H1 (cell line): ENCODE data around the gene KLHL36. TPM values are rescaled to one million over a fixed set of nuclear protein-coding genes. Genes with fewer than 3 reads are reported as not detected.

Experiments
- CTCF ChIA-PET: fragments of 300-600 bp; sonication (Branson Sonifier 250); formaldehyde crosslinking; loops from one replicate; lab custom pipeline; 2021; ENCODE audit not compliant: partially characterized antibody; lab: Charles Lee
- POLR2A ChIA-PET: fragments of 300-600 bp; sonication (Branson Sonifier 250); formaldehyde crosslinking; loops from one replicate; lab custom pipeline; 2021; ENCODE audit warnings: inconsistent platforms; ENCODE audit not compliant: partially characterized antibody; lab: Charles Lee
- DNase-seq, 2 experiments: peaks; one replicate each; pipeline versions ENCODE4 v3.0.0 to v3.0.0-alpha.2; 2010 to 2022; ENCODE audit warnings: low spot score in 2 of 2, low read depth in 1 of 2, mixed read lengths in 1 of 2
- FAIRE-seq: peaks from 2 replicates; lab custom pipeline; 2011; peaks lifted over from hg19 to GRCh38; lab: Jason Lieb, UNC
- H2AFZ ChIP-seq: 2 replicates; pipeline ENCODE4 v1.8.1; 2012; ENCODE audit warnings: low read length, inconsistent platforms
- H2AK5ac ChIP-seq: 2 replicates; pipeline ENCODE4 v1.6.1; 2013; ENCODE audit warnings: low read depth, low read length
- H2BK120ac ChIP-seq: replicated peaks from 2 replicates; pipeline ENCODE3; 2013; ENCODE audit warnings: low read depth, low read length, inconsistent platforms
- H2BK12ac ChIP-seq: 2 replicates; pipeline ENCODE4 v1.6.1; 2013; ENCODE audit warnings: low read depth, low read length
- H2BK15ac ChIP-seq: 2 replicates; pipeline ENCODE4 v1.6.1; 2013; ENCODE audit warnings: low read length
- H2BK20ac ChIP-seq: 2 replicates; pipeline ENCODE4 v1.6.1; 2013; ENCODE audit warnings: low read length
- H2BK5ac ChIP-seq: 2 replicates; pipeline ENCODE4 v1.6.1; 2013; ENCODE audit warnings: low read depth, low read length
- H3K14ac ChIP-seq: 2 replicates; pipeline ENCODE4 v1.6.1; 2013; ENCODE audit warnings: inconsistent platforms; ENCODE audit not compliant: insufficient read length
- H3K18ac ChIP-seq: 2 replicates; pipeline ENCODE4 v1.6.1; 2013; ENCODE audit warnings: low read length; ENCODE audit errors: extremely low read depth
- H3K23ac ChIP-seq: 2 replicates; pipeline ENCODE4 v1.6.1; 2013; ENCODE audit warnings: inconsistent platforms; ENCODE audit not compliant: insufficient read length
- H3K23me2 ChIP-seq: 2 replicates; pipeline ENCODE4 v1.6.1; 2013; ENCODE audit warnings: low read depth, low read length
- H3K27ac ChIP-seq: 2 replicates; pipeline ENCODE4 v1.6.1; 2011; ENCODE audit warnings: low read depth, low read length, inconsistent platforms
- H3K27me3 ChIP-seq, 4 experiments: replicated peaks in 1 of 4; 1 replicate in 1 of 4; 2 replicates in 3 of 4; pipeline versions ENCODE4 v1.6.1 to v1.8.1; 2011 to 2013; ENCODE audit warnings: low read length in 3 of 4, mild to moderate bottlenecking in 3 of 4, inconsistent platforms in 2 of 4, mixed read lengths in 2 of 4, moderate library complexity in 1 of 4; ENCODE audit not compliant: control insufficient read depth in 3 of 4, insufficient read depth in 3 of 4; ENCODE audit errors: extremely low read depth in 1 of 4
- H3K36me3 ChIP-seq, 4 experiments: 2 replicates each; pipeline versions ENCODE4 v1.6.1 to v1.8.1; 2011 to 2013; ENCODE audit warnings: mild to moderate bottlenecking in 4 of 4, low read length in 3 of 4, moderate library complexity in 2 of 4, control low read depth in 1 of 4, inconsistent platforms in 1 of 4; ENCODE audit not compliant: insufficient read depth in 4 of 4, control insufficient read depth in 2 of 4
- H3K4ac ChIP-seq: replicated peaks from 2 replicates; pipeline ENCODE3; 2013; ENCODE audit warnings: low read length, low read depth, mixed read lengths, inconsistent platforms; ENCODE audit not compliant: insufficient read length
- H3K4me1 ChIP-seq, 4 experiments: replicated peaks in 1 of 4; 1 replicate in 1 of 4; 2 replicates in 3 of 4; pipeline versions ENCODE4 v1.6.1 to v1.8.1; 2011 to 2013; ENCODE audit warnings: low read length in 3 of 4, inconsistent platforms in 2 of 4, mixed read lengths in 1 of 4; ENCODE audit not compliant: insufficient read depth in 4 of 4, control insufficient read depth in 3 of 4
- H3K4me2 ChIP-seq, 2 experiments: 2 replicates each; pipeline versions ENCODE4 v1.6.1 to v1.8.1; 2011 to 2013; ENCODE audit warnings: low read depth in 2 of 2, low read length in 2 of 2, control low read depth in 1 of 2, inconsistent platforms in 1 of 2, mild to moderate bottlenecking in 1 of 2; ENCODE audit not compliant: insufficient read depth in 1 of 2
- H3K4me3 ChIP-seq, 4 experiments: fragments of 200-600, 300-600 bp in 1 of 4; sonication (generic), shearing (Covaris generic), sonication (Bioruptor Twin) in 1 of 4; 2 replicates each; pipeline versions ENCODE4 v1.5.1 to v1.8.1; 2011 to 2016; ENCODE audit warnings: low read length in 4 of 4, low read depth in 3 of 4, control low read depth in 2 of 4, inconsistent platforms in 2 of 4, mild to moderate bottlenecking in 2 of 4, mixed read lengths in 1 of 4, moderate library complexity in 1 of 4; ENCODE audit not compliant: insufficient read depth in 2 of 4; ENCODE audit errors: extremely low read depth in 1 of 4
- H3K56ac ChIP-seq: replicated peaks from 2 replicates; pipeline ENCODE3; 2013; ENCODE audit warnings: low read depth, mild to moderate bottlenecking, mixed read lengths, low read length, inconsistent platforms; ENCODE audit not compliant: insufficient read length
- H3K79me1 ChIP-seq: 2 replicates; pipeline ENCODE4 v1.6.1; 2013; ENCODE audit warnings: low read depth, low read length, control low read depth
- H3K79me2 ChIP-seq, 2 experiments: 2 replicates each; pipeline versions ENCODE4 v1.6.1 to v1.8.1; 2012 to 2013; ENCODE audit warnings: low read length in 2 of 2, mild to moderate bottlenecking in 2 of 2, inconsistent platforms in 1 of 2; ENCODE audit not compliant: insufficient read depth in 2 of 2, control insufficient read depth in 1 of 2
- H3K9ac ChIP-seq, 4 experiments: replicated peaks in 1 of 4; 1 replicate in 1 of 4; 2 replicates in 3 of 4; pipeline versions ENCODE4 v1.6.1 to v1.8.1; 2011 to 2013; ENCODE audit warnings: low read depth in 3 of 4, low read length in 3 of 4, control low read depth in 2 of 4, mild to moderate bottlenecking in 2 of 4, moderate library complexity in 2 of 4, inconsistent platforms in 1 of 4; ENCODE audit errors: extremely low read depth in 1 of 4
- H3K9me3 ChIP-seq, 2 experiments: 2 replicates each; pipeline versions ENCODE4 v1.6.1 to v1.8.1; 2012 to 2013; ENCODE audit warnings: mild to moderate bottlenecking in 2 of 2, moderate library complexity in 2 of 2, control low read depth in 1 of 2, inconsistent platforms in 1 of 2, low read depth in 1 of 2, low read length in 1 of 2, mixed read lengths in 1 of 2; ENCODE audit not compliant: insufficient read depth in 2 of 2
- H4K20me1 ChIP-seq, 2 experiments: replicated peaks in 1 of 2; 2 replicates each; pipeline versions ENCODE3 to v1.8.1; 2011 to 2013; ENCODE audit warnings: inconsistent platforms in 2 of 2, low read length in 2 of 2, mild to moderate bottlenecking in 1 of 2; ENCODE audit not compliant: insufficient read depth in 2 of 2, control insufficient read depth in 1 of 2
- H4K5ac ChIP-seq: 2 replicates; pipeline ENCODE4 v1.6.1; 2013; ENCODE audit warnings: low read length, low read depth, mixed read lengths, inconsistent platforms; ENCODE audit not compliant: insufficient read length
- H4K8ac ChIP-seq: 2 replicates; pipeline ENCODE4 v1.8.0; 2013; ENCODE audit warnings: mild to moderate bottlenecking, moderate library complexity, low read length, inconsistent platforms; ENCODE audit not compliant: insufficient read depth; ENCODE audit errors: extremely low read depth
- H4K91ac ChIP-seq: replicated peaks from 2 replicates; pipeline ENCODE3; 2013; ENCODE audit warnings: low read length, mixed read lengths, inconsistent platforms; ENCODE audit not compliant: insufficient read length
- ATF2 ChIP-seq: IDR thresholded peaks from 2 replicates; pipeline ENCODE4 v1.6.1; 2012; ENCODE audit warnings: low read length, inconsistent platforms
- KDM1A ChIP-seq: fragments of 200-600, 300-600 bp; sonication (generic); IDR thresholded peaks from 2 replicates; pipeline ENCODE4 v1.7.1; 2016; ENCODE audit warnings: mild to moderate bottlenecking, low read length, borderline replicate concordance
- TAF7 ChIP-seq: optimal IDR thresholded peaks from 2 replicates; pipeline ENCODE3; 2011; ENCODE audit warnings: low read depth, mild to moderate bottlenecking, inconsistent platforms, low read length, moderate library complexity, borderline replicate concordance
- WGBS, 2 experiments: shearing (Covaris generic) in 1 of 2; methylation state at CpG; one replicate each; pipeline versions ENCODE4 v1.1.6 to v1.1.7; 2013 to 2015; ENCODE audit warnings: low lambda C conversion rate in 2 of 2, mixed read lengths in 2 of 2, inconsistent platforms in 1 of 2, low coverage in 1 of 2, missing lambda C conversion rate in 1 of 2; ENCODE audit not compliant: insufficient replicate concordance in 2 of 2, insufficient coverage in 1 of 2, insufficient read length in 1 of 2; ENCODE audit errors: extremely low coverage in 1 of 2, missing lambda C conversion rate in 1 of 2; 5-methylcytosine and 5-hydroxymethylcytosine counted together
- polyA plus RNA-seq, 7 experiments: library from polyadenylated mRNA; depleted of rRNA in 3 of 7; stranded (reverse) in 5 of 7; unstranded in 2 of 7; fragments of >200 nt in 5 of 7; fragments of 200-250 nt in 2 of 7; gene quantifications; 1 replicate in 5 of 7; 2 replicates in 1 of 7; 4 replicates in 1 of 7; pipeline versions ENCODE4 v1.2.1 to v1.2.3, GENCODE V29; 2011 to 2013; ENCODE audit warnings: missing spikeins in 2 of 7, mixed read lengths in 2 of 7
- total RNA-seq: library from RNA; stranded (reverse); fragmentation: NEBNext Ultra II Directional; extraction: Animal tissue kit (Norgen Biotek cat#: 25700); gene quantifications from 2 replicates; pipeline ENCODE4 v1.2.1, GENCODE V29; 2021

KLHL36 gene
- total and polyA plus RNA-seq, 2 of the 8 experiments (the other 6 are each of a cell fraction or from before 2014, with no cell fraction given): 22.9 to 33.6 TPM

DNA sequence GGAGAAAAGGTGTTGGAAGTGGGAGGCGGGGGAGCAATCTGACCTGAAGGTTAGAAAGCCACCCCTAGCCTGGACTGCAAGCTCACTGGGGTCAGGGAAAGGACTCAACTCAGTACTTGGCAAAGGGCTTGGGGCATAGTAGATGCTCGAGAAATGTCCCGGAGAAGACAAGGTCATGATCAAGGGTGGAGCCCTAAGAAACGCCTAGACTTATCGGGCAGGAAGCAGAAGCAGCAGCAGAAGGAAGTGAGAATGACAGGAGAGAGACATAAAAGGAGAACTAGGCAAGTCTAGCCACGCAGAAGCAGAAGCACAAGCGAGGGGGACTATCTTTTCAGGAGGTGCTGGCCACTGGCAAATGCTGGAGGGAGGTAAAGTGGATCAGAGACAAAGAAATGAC lies 40.6 kb upstream of the KLHL36 start:
- peak overlapping the region; percentile 21; the same call in 1 of the 2 replicates for H2BK5ac ChIP-seq
- H3K27me3 ChIP-seq: no peaks in the 10 kb centered on the region
- no peak overlapping the region for H3K27ac ChIP-seq
- H3K23ac ChIP-seq: no peak overlapping the region
- peaks cover 10% of the 10 kb centered on the region for H3K79me1 ChIP-seq
- ChIA-PET POLR2A (interaction anchor here (0.7 to 2.6 kb wide), 3 partner anchors 9 to 80 kb away, joined by 3 to 10 read pairs (median 5); partner anchors contain the start of gene COTL1), CTCF (interaction anchor here (0.8 to 2.3 kb wide), 5 partner anchors 9 to 102 kb away, joined by 3 to 7 read pairs (median 5); no protein-coding TSS in a partner anchor)
- FAIRE-seq: no peak
- no peak overlapping the region for H3K9ac ChIP-seq
- H3K4me1 ChIP-seq: peaks cover 0 to 19% (median 16%) of the 10 kb centered on the region in 4 experiments; a peak in 6 of 7 replicates
- no peak overlapping the region for H2AFZ ChIP-seq
- H3K56ac ChIP-seq: no peak overlapping the region
- peaks cover 0 to 79% of the 10 kb centered on the region in 2 experiments; a peak in 3 of 4 replicates for H3K79me2 ChIP-seq
- WGBS, 2 experiments: 93% methylated on average over 7 of the region's 7 CpGs; no CpG with 5 or more reads in 1 of the 2 experiments
- peaks cover 0 to 3% (median 0%) of the 10 kb centered on the region in 4 experiments; a peak in 1 of 8 replicates for H3K36me3 ChIP-seq
- no peak overlapping the region for H2BK12ac ChIP-seq
- no peak overlapping the region for H2AK5ac ChIP-seq
- no peak overlapping the region for H4K8ac ChIP-seq
- no peak overlapping the region for H4K5ac ChIP-seq
- H4K91ac ChIP-seq: no peak overlapping the region
- H4K20me1 ChIP-seq: peaks cover 8 to 17% of the 10 kb centered on the region in 2 experiments
- no peak overlapping the region for H3K4ac ChIP-seq
- no peak overlapping the region for H2BK20ac ChIP-seq
- no peak overlapping the region for H3K18ac ChIP-seq
- DNase-seq: no peak
- H3K9me3 ChIP-seq: peaks cover 3 to 7% of the 10 kb centered on the region in 2 experiments; a peak in 2 of 4 replicates
- no peak overlapping the region; the same call in 1 of the 2 replicates for H2BK15ac ChIP-seq
- H2BK120ac ChIP-seq: no peak overlapping the region
- H3K14ac ChIP-seq: no peak overlapping the region
- 0 out of 2 replicates have a peak, but pooled peaks cover 2% of the 10 kb centered on the region for H3K23me2 ChIP-seq
- H3K4me3 ChIP-seq: no peak overlapping the region
- no peak overlapping the region for H3K4me2 ChIP-seq
- no peak for TF ChIP-seq ATF2
- no peak for TF ChIP-seq KDM1A
- TF ChIP-seq TAF7: no peak
- TF ChIP-seq, all 59 proteins: peak for 0
